ENCODE results near the gene STAG1. TPM values are rescaled to one million over a fixed set of nuclear protein-coding genes. Genes with fewer than 3 reads are reported as not detected.

Gene STAG1
- total and polyA plus RNA-seq, 2 of the 13 experiments (the other 11 are each of a cell fraction or from before 2014, with no cell fraction given): 6.2 to 25.9 TPM

- TF ChIP-seq YEATS4 (CRISPR knock-in tag; IDR thresholded peaks at IDR 0.05; ENCODE audit: borderline replicate concordance): peak; percentile 89
- no peak for TF ChIP-seq MAFF (IDR thresholded peaks at IDR 0.05; ENCODE audit: low read depth, low read length)
- TF ChIP-seq TFAP4 (IDR thresholded peaks at IDR 0.05; ENCODE audit: borderline replicate concordance, low read depth): peak; percentile 9; the same call in 1 of the 2 replicates
- 0 out of 2 replicates have a peak, but pooled peaks have one; percentile 15 for TF ChIP-seq ZNF629 (CRISPR knock-in tag; conservative IDR thresholded peaks at IDR 0.05)
- peak; percentile 93 for TF ChIP-seq TBX2 (CRISPR knock-in tag; IDR thresholded peaks at IDR 0.05; ENCODE audit: borderline replicate concordance)
- peak; percentile 36; the same call in 1 of the 2 replicates for TF ChIP-seq ZNF839 (CRISPR knock-in tag; IDR thresholded peaks at IDR 0.05; ENCODE audit: borderline replicate concordance)
- TF ChIP-seq CREBL2 (CRISPR knock-in tag; IDR thresholded peaks at IDR 0.05; ENCODE audit: borderline replicate concordance): no peak
- TF ChIP-seq ATF7 (IDR thresholded peaks at IDR 0.05): no peak
- TF ChIP-seq ATF7 (CRISPR knock-in tag; IDR thresholded peaks at IDR 0.05): no peak; the same call in 1 of the 2 replicates
- peak; percentile 55 for TF ChIP-seq RBM39 (IDR thresholded peaks at IDR 0.05; ENCODE audit: low read depth, low read length, poor library complexity, severe bottlenecking)
- TF ChIP-seq ZNF598 (CRISPR knock-in tag; IDR thresholded peaks at IDR 0.05; ENCODE audit: borderline replicate concordance): 0 out of 2 replicates have a peak, but pooled peaks have one; percentile 40
- TF ChIP-seq YEATS2 (CRISPR knock-in tag; IDR thresholded peaks at IDR 0.05; ENCODE audit: borderline replicate concordance): peak; percentile 77
- peak; percentile 75 for TF ChIP-seq ZFX (CRISPR knock-in tag; IDR thresholded peaks at IDR 0.05; ENCODE audit: low read depth)
- peak; percentile 80 for TF ChIP-seq MXD1 (CRISPR knock-in tag; IDR thresholded peaks at IDR 0.05)
- no peak; the same call in 1 of the 2 replicates for TF ChIP-seq ZNF142 (CRISPR knock-in tag; IDR thresholded peaks at IDR 0.05)
- TF ChIP-seq MIER2 (CRISPR knock-in tag; IDR thresholded peaks at IDR 0.05): 0 out of 2 replicates have a peak, but pooled peaks have one; percentile 22
- peak; percentile 70; the same call in 1 of the 2 replicates for TF ChIP-seq ZNF20 (CRISPR knock-in tag; IDR thresholded peaks at IDR 0.05)
- peak; percentile 30; the same call in 1 of the 2 replicates for TF ChIP-seq PAX8 (CRISPR knock-in tag; IDR thresholded peaks at IDR 0.05; ENCODE audit: borderline replicate concordance)
- no peak for TF ChIP-seq KDM5A (IDR thresholded peaks at IDR 0.05; ENCODE audit: borderline replicate concordance, low read length)
- TF ChIP-seq MED8 (CRISPR knock-in tag; IDR thresholded peaks at IDR 0.05; ENCODE audit: insufficient replicate concordance): peak; percentile 92
- TF ChIP-seq ZNF674 (CRISPR knock-in tag; IDR thresholded peaks at IDR 0.05; ENCODE audit: low read depth): no peak
- TF ChIP-seq SOX5 (CRISPR knock-in tag; IDR thresholded peaks at IDR 0.05; ENCODE audit: borderline replicate concordance): no peak
Measured at GRCh38 chr3:136752422-136753325, 496 bp upstream of the STAG1 start (continued).

All from HepG2 (cell line).